Measurements from ENCODE around the gene EDEM3.
"Not testable (repeated sequence)": the region's sequence is repeated elsewhere in the genome, so short reads cannot be mapped to it uniquely, and the experiment has no call there.

EDEM3 gene

GRCh38 chr1:184767591-184767990, 12.9 kb upstream of the EDEM3 start:
- Histone ChIP-seq H3K79me2 (ENCODE audit: insufficient read depth, low read length) (no peaks in the 10 kb centered on the region), H3K36me3 (ENCODE audit: insufficient read depth, low read length) (no peaks in the 10 kb centered on the region), H3K4me1 (ENCODE audit: insufficient read depth, low read length, poor library complexity, severe bottlenecking) (peaks cover 5% of the 10 kb centered on the region), H3K9me2 (replicated peaks; ENCODE audit: low read depth, low read length) (no peaks in the 10 kb centered on the region), H4K20me1 (ENCODE audit: insufficient read depth, low read length, poor library complexity, severe bottlenecking) (no peaks in the 10 kb centered on the region), H3K9ac (ENCODE audit: low read depth, low read length, poor library complexity, severe bottlenecking) (no peak overlapping the region), H3K4me2 (ENCODE audit: low read depth, low read length, poor library complexity, severe bottlenecking) (no peak overlapping the region), H3K9me3 (ENCODE audit: insufficient read depth, low read depth, low read length) (no peaks in the 10 kb centered on the region), H3K4me3 (ENCODE audit: low read length, poor library complexity, severe bottlenecking) (no peak overlapping the region), H2AFZ (ENCODE audit: low read length) (no peak overlapping the region), H3K27me3 (ENCODE audit: insufficient read depth, low read length, poor library complexity, severe bottlenecking) (no peaks in the 10 kb centered on the region), H3F3A (ENCODE audit: low read depth) (no peaks in the 10 kb centered on the region)
- TF ChIP-seq EZH2phosphoT487 (IDR thresholded peaks at IDR 0.05; ENCODE audit: borderline replicate concordance) = no peak
- TF ChIP-seq CTCF (conservative IDR thresholded peaks at IDR 0.05; ENCODE audit: low read length) = no peak

- no peaks in the 10 kb centered on the region for H3K27me3 ChIP-seq (ENCODE audit: insufficient read depth, low read length, poor library complexity, severe bottlenecking)
- H3F3A ChIP-seq (ENCODE audit: low read depth) = no peaks in the 10 kb centered on the region
- no peaks in the 10 kb centered on the region for H4K20me1 ChIP-seq (ENCODE audit: insufficient read depth, low read length, poor library complexity, severe bottlenecking)
- no peak overlapping the region for H3K4me3 ChIP-seq (ENCODE audit: low read length, poor library complexity, severe bottlenecking)
- H3K4me1 ChIP-seq (ENCODE audit: insufficient read depth, low read length, poor library complexity, severe bottlenecking) = no peaks in the 10 kb centered on the region
- H2AFZ ChIP-seq (ENCODE audit: low read length) = no peak overlapping the region
- no peak overlapping the region for H3K9ac ChIP-seq (ENCODE audit: low read depth, low read length, poor library complexity, severe bottlenecking)
- no peaks in the 10 kb centered on the region for H3K9me2 ChIP-seq (replicated peaks; ENCODE audit: low read depth, low read length)
- no peaks in the 10 kb centered on the region for H3K79me2 ChIP-seq (ENCODE audit: insufficient read depth, low read length)
- H3K36me3 ChIP-seq (ENCODE audit: insufficient read depth, low read length) = no peaks in the 10 kb centered on the region
- H3K9me3 ChIP-seq (ENCODE audit: insufficient read depth, low read depth, low read length) = no peaks in the 10 kb centered on the region
- no peak overlapping the region for H3K4me2 ChIP-seq (ENCODE audit: low read depth, low read length, poor library complexity, severe bottlenecking)
- TF ChIP-seq CTCF (conservative IDR thresholded peaks at IDR 0.05; ENCODE audit: low read length) = no peak
- no peak for TF ChIP-seq EZH2phosphoT487 (IDR thresholded peaks at IDR 0.05; ENCODE audit: borderline replicate concordance)
These were observed 9.8 kb upstream of the EDEM3 start for GRCh38 chr1:184764483-184764882.

- H3K79me2 ChIP-seq (ENCODE audit: insufficient read depth, low read length); H3K27me3 ChIP-seq (ENCODE audit: insufficient read depth, low read length, poor library complexity, severe bottlenecking); H2AFZ ChIP-seq (ENCODE audit: low read length); H3K4me3 ChIP-seq (ENCODE audit: low read length, poor library complexity, severe bottlenecking); H3K9me3 ChIP-seq (ENCODE audit: insufficient read depth, low read depth, low read length); H3K4me2 ChIP-seq (ENCODE audit: low read depth, low read length, poor library complexity, severe bottlenecking); H3F3A ChIP-seq (ENCODE audit: low read depth); H3K9me2 ChIP-seq (replicated peaks; ENCODE audit: low read depth, low read length); H4K20me1 ChIP-seq (ENCODE audit: insufficient read depth, low read length, poor library complexity, severe bottlenecking); H3K9ac ChIP-seq (ENCODE audit: low read depth, low read length, poor library complexity, severe bottlenecking); H3K4me1 ChIP-seq (ENCODE audit: insufficient read depth, low read length, poor library complexity, severe bottlenecking); H3K36me3 ChIP-seq (ENCODE audit: insufficient read depth, low read length): not testable (repeated sequence)
These were observed 8.9 kb upstream of the EDEM3 start for GRCh38 chr1:184763520-184763919.

GRCh38 chr1:184761969-184762485, 7.4 kb upstream of the EDEM3 start:
- Histone ChIP-seq H3K36me3 (ENCODE audit: insufficient read depth, low read length) (no peaks in the 10 kb centered on the region), H3F3A (ENCODE audit: low read depth) (no peaks in the 10 kb centered on the region), H3K4me1 (ENCODE audit: insufficient read depth, low read length, poor library complexity, severe bottlenecking) (no peaks in the 10 kb centered on the region), H3K9me3 (ENCODE audit: insufficient read depth, low read depth, low read length) (no peaks in the 10 kb centered on the region), H4K20me1 (ENCODE audit: insufficient read depth, low read length, poor library complexity, severe bottlenecking) (no peaks in the 10 kb centered on the region), H3K9ac (ENCODE audit: low read depth, low read length, poor library complexity, severe bottlenecking) (no peak overlapping the region), H3K79me2 (ENCODE audit: insufficient read depth, low read length) (no peaks in the 10 kb centered on the region), H3K27me3 (ENCODE audit: insufficient read depth, low read length, poor library complexity, severe bottlenecking) (no peaks in the 10 kb centered on the region), H3K9me2 (replicated peaks; ENCODE audit: low read depth, low read length) (no peaks in the 10 kb centered on the region), H3K4me2 (ENCODE audit: low read depth, low read length, poor library complexity, severe bottlenecking) (no peak overlapping the region), H2AFZ (ENCODE audit: low read length) (no peak overlapping the region; the same call in 1 of the 2 replicates), H3K4me3 (ENCODE audit: low read length, poor library complexity, severe bottlenecking) (no peak overlapping the region)
- no peak for TF ChIP-seq CTCF (conservative IDR thresholded peaks at IDR 0.05; ENCODE audit: low read length)
- no peak for TF ChIP-seq EZH2phosphoT487 (IDR thresholded peaks at IDR 0.05; ENCODE audit: borderline replicate concordance)

All from Loucy (cell line).